Stimulated activated CD4-positive, alpha-beta T cell treated with anti-CD3 and anti-CD28 coated beads, Interleukin-1b, Interleukin-23, amount 100 ng/mL, for 24 hours (primary cell): Measurements from ENCODE around the gene PTGER2.

Experiments used
- DNase-seq, 4 experiments: peaks; one replicate each; pipeline ENCODE4 v3.0.0-alpha.2; 2020; ENCODE audit warnings: low read depth in 4 of 4, low spot score in 1 of 4

PTGER2 gene

DNA sequence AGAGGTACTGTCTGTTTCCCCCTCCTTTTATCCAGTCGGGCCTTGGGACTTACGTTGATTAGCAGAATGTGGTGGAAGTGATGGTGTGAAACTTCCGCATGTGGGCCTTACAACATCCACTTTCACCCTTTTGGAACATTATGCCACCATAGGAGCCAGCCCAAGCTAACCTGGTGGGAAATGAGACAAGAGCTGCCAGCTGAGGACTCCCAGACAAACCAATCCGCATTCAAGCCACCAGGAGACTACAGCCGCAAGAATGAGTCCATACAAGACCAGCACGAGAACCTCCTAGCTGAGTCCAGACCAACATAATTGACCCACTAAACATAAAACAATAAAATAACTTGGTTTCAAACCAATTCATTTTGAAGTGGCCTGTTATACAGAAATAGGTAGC lies 9.1 kb upstream of the PTGER2 start:
- DNase-seq = no peak

DNA sequence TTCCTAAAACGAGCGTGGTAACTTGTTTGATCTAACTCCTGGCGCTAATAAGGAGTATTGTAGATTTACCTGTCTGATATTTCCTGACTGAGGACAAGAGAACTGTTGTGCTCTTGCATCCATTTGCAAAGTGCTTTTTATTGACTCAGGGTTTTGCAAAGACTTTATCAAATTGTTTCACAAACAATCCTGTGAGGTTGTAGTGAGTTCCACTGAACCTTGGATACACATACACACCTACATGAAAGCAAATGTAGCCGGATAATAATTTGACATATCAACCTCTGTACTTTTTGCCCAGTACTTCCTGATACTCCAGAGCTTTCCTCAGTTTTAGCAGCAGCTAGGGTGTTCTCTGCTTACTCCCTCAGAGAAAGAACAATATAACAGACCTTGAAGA lies 6.7 kb upstream of the PTGER2 start:
- no peak for DNase-seq

DNA sequence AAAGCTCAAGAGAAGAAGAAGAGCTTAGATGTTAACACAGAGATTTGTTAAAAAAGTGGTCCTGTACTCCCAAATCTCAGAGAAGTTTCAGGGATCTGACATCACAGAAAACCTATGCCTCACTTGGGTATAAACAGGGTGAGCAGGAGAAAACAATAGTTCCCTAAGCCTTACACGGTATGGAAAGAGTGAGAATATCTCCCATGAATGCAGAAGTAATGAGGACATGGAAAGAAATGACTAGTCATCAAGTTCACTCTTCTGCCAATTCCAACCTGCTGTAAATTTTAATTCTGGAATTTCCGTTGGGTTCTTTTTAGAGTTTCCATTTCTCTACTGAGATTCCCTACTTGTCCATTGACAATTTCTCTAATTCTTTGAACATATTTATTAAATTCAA lies 6.2 kb upstream of the PTGER2 start:
- no peak for DNase-seq

GRCh38 chr14:52310541-52310940 lies 3.6 kb upstream of the PTGER2 start:
- DNase-seq = no peak

DNA sequence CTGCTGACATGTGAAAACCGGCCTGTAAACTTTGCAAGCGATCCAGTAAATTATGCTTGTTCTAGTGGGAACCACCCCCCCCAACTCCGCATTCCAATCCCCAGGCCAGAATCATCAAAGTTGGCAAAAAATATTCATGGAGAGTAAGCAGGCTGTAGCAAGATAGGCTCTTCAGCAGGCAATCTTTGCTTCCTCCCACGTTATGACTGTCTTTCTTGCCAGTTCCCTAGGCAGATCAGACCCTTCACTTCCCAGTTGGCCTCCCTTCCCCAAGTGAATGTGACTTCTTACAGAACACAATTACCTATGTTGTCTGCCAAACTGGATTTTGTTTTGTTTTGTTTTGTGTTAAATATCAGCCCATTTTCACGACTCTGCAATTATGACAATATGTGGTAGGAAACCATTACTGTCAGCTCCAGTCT lies 1.2 kb upstream of the PTGER2 start:
- DNase-seq = no peak

GRCh38 chr14:52313462-52313861 lies 650 bp upstream of the PTGER2 start:
- DNase-seq = no peak

DNA sequence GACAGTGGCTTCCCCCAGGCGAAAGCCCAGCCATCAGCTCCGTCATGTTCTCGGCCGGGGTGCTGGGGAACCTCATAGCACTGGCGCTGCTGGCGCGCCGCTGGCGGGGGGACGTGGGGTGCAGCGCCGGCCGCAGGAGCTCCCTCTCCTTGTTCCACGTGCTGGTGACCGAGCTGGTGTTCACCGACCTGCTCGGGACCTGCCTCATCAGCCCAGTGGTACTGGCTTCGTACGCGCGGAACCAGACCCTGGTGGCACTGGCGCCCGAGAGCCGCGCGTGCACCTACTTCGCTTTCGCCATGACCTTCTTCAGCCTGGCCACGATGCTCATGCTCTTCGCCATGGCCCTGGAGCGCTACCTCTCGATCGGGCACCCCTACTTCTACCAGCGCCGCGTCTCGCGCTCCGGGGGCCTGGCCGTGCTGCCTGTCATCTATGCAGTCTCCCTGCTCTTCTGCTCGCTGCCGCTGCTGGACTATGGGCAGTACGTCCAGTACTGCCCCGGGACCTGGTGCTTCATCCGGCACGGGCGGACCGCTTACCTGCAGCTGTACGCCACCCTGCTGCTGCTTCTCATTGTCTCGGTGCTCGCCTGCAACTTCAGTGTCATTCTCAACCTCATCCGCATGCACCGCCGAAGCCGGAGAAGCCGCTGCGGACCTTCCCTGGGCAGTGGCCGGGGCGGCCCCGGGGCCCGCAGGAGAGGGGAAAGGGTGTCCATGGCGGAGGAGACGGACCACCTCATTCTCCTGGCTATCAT lies 663 bp downstream of the PTGER2 start:
- peak in 2 of 4 experiments; percentile 32 to 33 for DNase-seq

GRCh38 chr14:52315355-52315718 lies 1.2 kb downstream of the PTGER2 start:
- DNase-seq = no peak

DNA sequence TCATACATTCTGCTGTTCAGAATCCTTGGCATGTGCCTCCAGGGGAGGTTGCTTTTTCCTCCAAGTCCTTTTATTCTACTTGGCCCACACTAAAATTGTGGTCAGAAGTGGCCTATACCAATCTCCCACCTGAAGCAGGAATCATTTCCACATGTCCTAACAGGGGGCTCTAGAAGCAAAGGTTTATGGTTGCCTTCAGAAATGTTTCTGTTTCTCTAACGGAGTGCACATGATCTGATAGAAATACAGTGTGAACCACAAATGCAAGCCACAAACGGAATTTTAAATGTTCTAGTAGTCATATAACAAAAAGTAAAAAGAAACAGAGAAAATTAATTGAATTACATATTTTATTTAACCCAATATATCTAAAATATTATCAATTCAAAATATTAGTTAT lies 4.0 kb downstream of the PTGER2 start:
- DNase-seq = no peak

DNA sequence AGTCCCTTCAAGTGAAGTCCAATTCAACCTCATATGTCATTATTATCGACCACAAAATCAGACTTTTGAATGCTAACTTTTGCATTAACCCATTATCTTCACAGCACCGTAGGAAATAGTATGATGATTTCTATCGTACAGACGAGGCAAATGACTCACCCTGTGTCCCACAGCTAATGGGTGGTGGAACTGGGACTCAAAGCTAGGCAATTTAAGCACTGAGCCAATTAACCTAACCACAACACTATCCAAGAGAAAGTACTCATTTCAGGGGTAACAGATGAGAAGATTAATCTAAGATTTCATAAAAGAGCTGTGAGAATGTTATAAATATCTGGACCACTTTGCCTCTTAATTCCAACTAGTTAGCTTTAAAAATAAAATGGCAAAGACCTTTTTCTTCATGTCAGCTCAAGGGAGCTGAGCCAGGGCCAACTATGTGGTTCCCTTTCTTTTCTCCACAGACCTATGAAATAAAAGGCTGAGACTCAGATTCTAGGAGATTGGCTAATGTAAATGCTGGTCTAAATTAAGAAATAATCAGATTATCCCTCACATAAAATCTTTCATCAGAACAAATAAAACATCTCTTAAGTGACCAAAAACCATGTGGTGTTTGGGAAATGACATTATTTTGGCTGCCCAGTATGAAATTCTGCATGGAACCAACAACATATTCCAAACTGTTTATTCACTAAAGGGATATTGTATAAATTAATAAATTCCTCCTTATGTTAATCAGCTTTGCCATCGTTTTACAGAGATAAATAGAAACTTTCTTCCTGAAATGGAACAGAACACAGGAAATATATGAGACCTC lies 4.9 kb downstream of the PTGER2 start:
- no peak for DNase-seq

DNA sequence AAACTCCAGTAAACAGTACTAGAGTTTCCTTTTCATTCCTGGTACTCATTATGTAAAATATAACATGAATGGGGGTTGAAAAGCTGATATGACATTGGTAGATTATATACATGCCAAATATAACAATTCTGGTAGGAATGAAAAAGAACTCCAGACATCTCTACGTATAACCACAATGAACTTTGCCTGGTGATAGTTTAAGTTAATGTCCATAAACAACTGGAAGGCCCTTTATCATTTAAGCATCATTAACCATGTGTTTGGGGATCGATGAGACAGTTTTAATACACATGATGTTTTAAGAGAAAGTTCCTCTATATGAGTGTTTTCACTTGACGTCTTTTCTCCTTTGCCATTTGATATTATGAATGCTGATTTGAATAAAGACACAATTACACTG lies 5.8 kb downstream of the PTGER2 start:
- no peak for DNase-seq

GRCh38 chr14:52325126-52325525 lies 11.0 kb downstream of the PTGER2 start:
- DNase-seq = peak in 1 of 4 experiments; percentile 14

DNA sequence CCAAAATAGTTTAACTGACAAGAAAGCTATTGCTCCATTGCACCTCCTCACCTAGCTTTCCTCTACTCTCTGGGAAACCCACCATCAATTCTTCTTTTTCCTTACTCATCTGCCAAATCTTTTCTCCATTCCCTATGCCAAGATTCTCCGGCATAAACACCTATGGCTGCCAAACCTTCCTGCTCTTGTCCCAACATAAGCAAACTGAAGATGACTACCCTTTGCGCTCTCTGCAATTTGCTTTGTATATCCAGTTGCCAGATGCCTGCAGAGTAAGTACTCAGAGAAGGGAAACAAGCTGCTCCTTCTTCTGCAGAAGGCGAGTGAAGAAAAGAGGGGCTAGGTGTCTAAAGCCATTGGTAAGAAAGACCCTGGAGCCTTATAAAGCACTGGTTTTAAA lies 11.5 kb downstream of the PTGER2 start:
- no peak for DNase-seq

DNA sequence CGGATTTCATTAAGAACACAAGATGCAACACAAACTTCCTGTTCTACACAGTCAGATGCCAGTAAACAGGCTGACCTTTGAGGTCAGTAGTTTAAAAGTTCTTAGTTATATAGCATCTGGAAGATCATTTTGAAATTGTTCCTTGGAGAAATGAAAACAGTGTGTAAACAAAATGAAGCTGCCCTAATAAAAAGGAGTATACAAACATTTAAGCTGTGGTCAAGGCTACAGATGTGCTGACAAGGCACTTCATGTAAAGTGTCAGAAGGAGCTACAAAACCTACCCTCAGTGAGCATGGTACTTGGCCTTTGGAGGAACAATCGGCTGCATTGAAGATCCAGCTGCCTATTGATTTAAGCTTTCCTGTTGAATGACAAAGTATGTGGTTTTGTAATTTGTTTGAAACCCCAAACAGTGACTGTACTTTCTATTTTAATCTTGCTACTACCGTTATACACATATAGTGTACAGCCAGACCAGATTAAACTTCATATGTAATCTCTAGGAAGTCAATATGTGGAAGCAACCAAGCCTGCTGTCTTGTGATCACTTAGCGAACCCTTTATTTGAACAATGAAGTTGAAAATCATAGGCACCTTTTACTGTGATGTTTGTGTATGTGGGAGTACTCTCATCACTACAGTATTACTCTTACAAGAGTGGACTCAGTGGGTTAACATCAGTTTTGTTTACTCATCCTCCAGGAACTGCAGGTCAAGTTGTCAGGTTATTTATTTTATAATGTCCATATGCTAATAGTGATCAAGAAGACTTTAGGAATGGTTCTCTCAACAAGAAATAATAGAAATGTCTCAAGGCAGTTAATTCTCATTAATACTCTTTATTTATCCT lies 13.5 kb downstream of the PTGER2 start:
- no peak for DNase-seq

DNA sequence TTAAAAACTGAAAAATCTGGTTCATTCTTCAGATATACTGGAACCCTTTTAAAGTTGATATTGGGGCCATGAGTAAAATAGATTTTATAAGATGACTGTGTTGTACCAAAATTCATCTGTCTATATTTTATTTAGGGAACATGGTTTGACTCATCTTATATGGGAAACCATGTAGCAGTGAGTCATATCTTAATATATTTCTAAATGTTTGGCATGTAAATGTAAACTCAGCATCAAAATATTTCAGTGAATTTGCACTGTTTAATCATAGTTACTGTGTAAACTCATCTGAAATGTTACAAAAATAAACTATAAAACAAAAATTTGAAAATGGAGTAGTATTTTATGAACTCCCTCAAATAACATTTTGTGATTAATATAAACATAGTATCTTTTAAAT lies 14.2 kb downstream of the PTGER2 start:
- DNase-seq = no peak

- DNase-seq = no peak
Measured at GRCh38 chr14:52329678-52330369, 15.7 kb downstream of the PTGER2 start.

GRCh38 chr14:52332269-52332668 lies 18.2 kb downstream of the PTGER2 start:
- DNase-seq = no peak

GRCh38 chr14:52333108-52333507 lies 19.0 kb downstream of the PTGER2 start:
- no peak for DNase-seq

- no peak for DNase-seq
Measured at GRCh38 chr14:52333823-52334657, 19.9 kb downstream of the PTGER2 start.

DNA sequence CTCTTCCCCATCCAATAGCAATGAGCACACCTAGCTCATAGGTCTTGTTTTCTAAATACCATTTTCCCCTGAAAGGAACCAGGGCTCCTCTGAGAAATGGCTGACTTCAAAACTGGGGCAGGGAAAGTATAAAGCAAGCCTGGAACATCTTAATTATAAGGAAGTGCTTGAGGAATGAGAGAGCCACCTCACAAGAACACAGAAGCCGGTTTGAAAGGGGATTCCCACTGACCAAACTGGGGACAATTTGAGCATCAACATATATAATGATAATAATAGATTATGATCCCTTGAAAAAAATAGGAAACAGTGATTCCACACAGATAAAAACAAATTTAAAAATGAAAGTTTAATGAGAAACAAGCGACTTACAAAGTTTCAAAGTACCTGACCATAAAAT lies 22.1 kb downstream of the PTGER2 start:
- no peak for DNase-seq
